ENCODE data around the gene HDAC5. TPM values are rescaled to one million over a fixed set of nuclear protein-coding genes. Genes with fewer than 3 reads are reported as not detected.
"Not testable (repeated sequence)": the region's sequence is repeated elsewhere in the genome, so short reads cannot be mapped to it uniquely, and the experiment has no call there.

Gene HDAC5
- total RNA-seq, 2 experiments from 2014 or later = 25.5 to 32.5 TPM

GRCh38 chr17:44146375-44147346, 23.2 kb upstream of the HDAC5 start:
- Mint-ChIP-seq H3K27me3 (no peaks in the 10 kb centered on the region), H3K9me3 (ENCODE audit: low read depth) (no peaks in the 10 kb centered on the region), H3K27ac (peak overlapping the region; percentile 9), H3K4me1 (peaks cover 27% of the 10 kb centered on the region), H3K36me3 (peaks cover 23% of the 10 kb centered on the region), H3K4me3 (no peak overlapping the region)
- ATAC-seq (no peak), DNase-seq (no peak)
- CTCF ChIA-PET = interaction anchor here (1.6 to 2.1 kb wide), 2 partner anchors 23 kb away, joined by 4 to 5 read pairs; partner anchors contain the start of gene HDAC5

GRCh38 chr17:44144966-44145739, 21.7 kb upstream of the HDAC5 start:
- CTCF ChIA-PET = interaction anchor here (0.6 to 2.1 kb wide), 4 partner anchors 9 to 30 kb away, joined by 3 to 5 read pairs (median 4); partner anchors contain the start of gene HDAC5

GRCh38 chr17:44143921-44144320, 20.5 kb upstream of the HDAC5 start:
- CTCF ChIA-PET = interaction anchor here (0.8 to 2.1 kb wide), 2 partner anchors 7 to 36 kb away, joined by 3 to 8 read pairs; no protein-coding TSS in a partner anchor
- not testable (repeated sequence) for DNase-seq; ATAC-seq; H3K9me3 Mint-ChIP-seq (ENCODE audit: low read depth); H3K27me3 Mint-ChIP-seq; H3K27ac Mint-ChIP-seq; H3K4me3 Mint-ChIP-seq
- peaks cover 16% of the 10 kb centered on the region for H3K4me1 Mint-ChIP-seq
- peaks cover 18% of the 10 kb centered on the region for H3K36me3 Mint-ChIP-seq

More at GRCh38 chr17:44144966-44145739, 21.7 kb upstream of the HDAC5 start:
- ATAC-seq (no peak), DNase-seq (no peak)
- Mint-ChIP-seq H3K27me3 (no peaks in the 10 kb centered on the region), H3K36me3 (peaks cover 23% of the 10 kb centered on the region), H3K9me3 (ENCODE audit: low read depth) (no peaks in the 10 kb centered on the region), H3K4me1 (peaks cover 21% of the 10 kb centered on the region), H3K4me3 (no peak overlapping the region), H3K27ac (peak overlapping the region; percentile 52)

GRCh38 chr17:44137891-44138709, 14.7 kb upstream of the HDAC5 start:
- DNase-seq (peak; percentile 73), ATAC-seq (peak; percentile 38)
- H3K27me3 Mint-ChIP-seq = no peaks in the 10 kb centered on the region
- H3K9me3 Mint-ChIP-seq (ENCODE audit: low read depth) = no peaks in the 10 kb centered on the region
- CTCF ChIA-PET = interaction anchor here (0.8 to 2.5 kb wide), 6 partner anchors 8 to 71 kb away, joined by 3 to 12 read pairs (median 4); partner anchors contain the start of gene HDAC5
- H3K4me1 Mint-ChIP-seq = peaks cover 25% of the 10 kb centered on the region
- H3K36me3 Mint-ChIP-seq = no peaks in the 10 kb centered on the region
- H3K27ac Mint-ChIP-seq = no peak overlapping the region
- peak overlapping the region; percentile 40 for H3K4me3 Mint-ChIP-seq

GRCh38 chr17:44134752-44135568, 11.5 kb upstream of the HDAC5 start:
- peaks cover 23% of the 10 kb centered on the region for H3K4me1 Mint-ChIP-seq
- H3K36me3 Mint-ChIP-seq = no peaks in the 10 kb centered on the region
- H3K27me3 Mint-ChIP-seq = no peaks in the 10 kb centered on the region
- no peak overlapping the region for H3K4me3 Mint-ChIP-seq
- H3K9me3 Mint-ChIP-seq (ENCODE audit: low read depth) = no peaks in the 10 kb centered on the region
- no peak for DNase-seq
- H3K27ac Mint-ChIP-seq = no peak overlapping the region
- no peak for ATAC-seq
- CTCF ChIA-PET = interaction anchor here (4.3 kb wide), 1 partner anchor 11 kb away, joined by 15 read pairs; the partner anchor contains the start of gene HDAC5

- no peak overlapping the region for H3K4me3 Mint-ChIP-seq
- no peaks in the 10 kb centered on the region for H3K9me3 Mint-ChIP-seq (ENCODE audit: low read depth)
- ATAC-seq = no peak
- DNase-seq = no peak
- H3K27ac Mint-ChIP-seq = no peak overlapping the region
- CTCF ChIA-PET = interaction anchor here (1.4 to 4.3 kb wide), 2 partner anchors 10 to 16 kb away, joined by 5 to 15 read pairs; partner anchors contain the start of gene HDAC5
- H3K36me3 Mint-ChIP-seq = no peaks in the 10 kb centered on the region
- H3K4me1 Mint-ChIP-seq = peaks cover 23% of the 10 kb centered on the region
- peaks cover 3% of the 10 kb centered on the region for H3K27me3 Mint-ChIP-seq
These were observed 10.6 kb upstream of the HDAC5 start for GRCh38 chr17:44133918-44134476.

GRCh38 chr17:44132275-44132821, 8.9 kb upstream of the HDAC5 start:
- Mint-ChIP-seq H3K27me3 (peaks cover 3% of the 10 kb centered on the region), H3K36me3 (no peaks in the 10 kb centered on the region), H3K27ac (no peak overlapping the region), H3K4me3 (no peak overlapping the region), H3K9me3 (ENCODE audit: low read depth) (no peaks in the 10 kb centered on the region), H3K4me1 (peaks cover 10% of the 10 kb centered on the region)
- CTCF ChIA-PET = interaction anchor here (0.7 to 4.3 kb wide), 3 partner anchors 9 to 231 kb away, joined by 3 to 15 read pairs (median 3); partner anchors contain the start of genes FAM171A2 and HDAC5
- ATAC-seq (no peak), DNase-seq (no peak)

- H3K4me3 Mint-ChIP-seq; H3K9me3 Mint-ChIP-seq (ENCODE audit: low read depth); ATAC-seq; H3K36me3 Mint-ChIP-seq; H3K4me1 Mint-ChIP-seq; H3K27me3 Mint-ChIP-seq; DNase-seq; H3K27ac Mint-ChIP-seq: not testable (repeated sequence)
- CTCF ChIA-PET = interaction anchor here (4.3 kb wide), 1 partner anchor 8 kb away, joined by 15 read pairs; the partner anchor contains the start of gene HDAC5
These were observed 7.9 kb upstream of the HDAC5 start for GRCh38 chr17:44131372-44131771.

GRCh38 chr17:44130693-44131349, 7.4 kb upstream of the HDAC5 start:
- H3K4me1 Mint-ChIP-seq = peaks cover 8% of the 10 kb centered on the region
- no peak overlapping the region for H3K27ac Mint-ChIP-seq
- ATAC-seq = no peak
- H3K9me3 Mint-ChIP-seq (ENCODE audit: low read depth) = no peaks in the 10 kb centered on the region
- H3K27me3 Mint-ChIP-seq = peaks cover 3% of the 10 kb centered on the region
- CTCF ChIA-PET = interaction anchor here (0.8 kb wide), 1 partner anchor 32 kb away, joined by 3 read pairs; no protein-coding TSS in a partner anchor
- H3K4me3 Mint-ChIP-seq = no peak overlapping the region
- H3K36me3 Mint-ChIP-seq = no peaks in the 10 kb centered on the region
- DNase-seq = no peak

GRCh38 chr17:44128383-44128782, 4.9 kb upstream of the HDAC5 start:
- no peaks in the 10 kb centered on the region for H3K9me3 Mint-ChIP-seq (ENCODE audit: low read depth)
- no peak overlapping the region for H3K4me3 Mint-ChIP-seq
- no peaks in the 10 kb centered on the region for H3K36me3 Mint-ChIP-seq
- H3K4me1 Mint-ChIP-seq = peaks cover 11% of the 10 kb centered on the region
- no peak for ATAC-seq
- CTCF ChIA-PET = interaction anchor here (0.8 kb wide), 1 partner anchor 9 kb away, joined by 3 read pairs; no protein-coding TSS in a partner anchor
- peaks cover 3% of the 10 kb centered on the region for H3K27me3 Mint-ChIP-seq
- H3K27ac Mint-ChIP-seq = no peak overlapping the region
- DNase-seq = no peak

GRCh38 chr17:44124118-44124438, 637 bp upstream of the HDAC5 start:
- no peak for DNase-seq
- ATAC-seq = no peak
- H3K4me3 Mint-ChIP-seq = peak overlapping the region; percentile 91
- no peaks in the 10 kb centered on the region for H3K9me3 Mint-ChIP-seq (ENCODE audit: low read depth)
- H3K27ac Mint-ChIP-seq = peak overlapping the region; percentile 97
- CTCF ChIA-PET = interaction anchor here (0.7 to 1.8 kb wide), 14 partner anchors 9 to 222 kb away, joined by 3 to 17 read pairs (median 6); partner anchors contain the start of genes GRN, HROB, LSM12 and TMUB2
- H3K4me1 Mint-ChIP-seq = peaks cover 18% of the 10 kb centered on the region
- H3K36me3 Mint-ChIP-seq = no peaks in the 10 kb centered on the region
- no peaks in the 10 kb centered on the region for H3K27me3 Mint-ChIP-seq
